ENCODE results near the gene TECPR2. TPM values are rescaled to one million over a fixed set of nuclear protein-coding genes. Genes with fewer than 3 reads are reported as not detected.

TECPR2 gene
- total RNA-seq, 1 donor from 2014 or later = 27.0 TPM

DNA sequence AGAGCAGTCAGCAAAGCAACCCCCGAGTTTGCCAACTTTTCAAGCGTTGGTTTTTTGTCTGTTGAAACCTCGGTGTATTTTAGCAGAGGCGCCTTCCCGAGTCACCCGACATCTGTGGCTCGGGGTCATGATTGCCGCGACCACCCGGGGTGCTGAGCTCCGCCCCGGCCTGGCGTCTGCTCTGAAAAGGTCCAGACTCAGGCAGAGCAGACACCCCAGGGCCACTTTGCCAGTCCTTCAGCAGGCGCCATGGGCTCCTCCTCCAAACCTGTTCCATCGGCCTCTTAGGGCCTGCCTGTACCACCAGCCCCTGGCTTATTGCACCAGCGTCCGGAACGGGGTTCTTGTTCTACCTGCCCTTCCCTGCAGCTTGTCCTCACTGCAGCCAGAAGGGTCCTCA is 127.7 kb downstream of the TECPR2 start:
- TF ChIP-seq, protein P1, sequence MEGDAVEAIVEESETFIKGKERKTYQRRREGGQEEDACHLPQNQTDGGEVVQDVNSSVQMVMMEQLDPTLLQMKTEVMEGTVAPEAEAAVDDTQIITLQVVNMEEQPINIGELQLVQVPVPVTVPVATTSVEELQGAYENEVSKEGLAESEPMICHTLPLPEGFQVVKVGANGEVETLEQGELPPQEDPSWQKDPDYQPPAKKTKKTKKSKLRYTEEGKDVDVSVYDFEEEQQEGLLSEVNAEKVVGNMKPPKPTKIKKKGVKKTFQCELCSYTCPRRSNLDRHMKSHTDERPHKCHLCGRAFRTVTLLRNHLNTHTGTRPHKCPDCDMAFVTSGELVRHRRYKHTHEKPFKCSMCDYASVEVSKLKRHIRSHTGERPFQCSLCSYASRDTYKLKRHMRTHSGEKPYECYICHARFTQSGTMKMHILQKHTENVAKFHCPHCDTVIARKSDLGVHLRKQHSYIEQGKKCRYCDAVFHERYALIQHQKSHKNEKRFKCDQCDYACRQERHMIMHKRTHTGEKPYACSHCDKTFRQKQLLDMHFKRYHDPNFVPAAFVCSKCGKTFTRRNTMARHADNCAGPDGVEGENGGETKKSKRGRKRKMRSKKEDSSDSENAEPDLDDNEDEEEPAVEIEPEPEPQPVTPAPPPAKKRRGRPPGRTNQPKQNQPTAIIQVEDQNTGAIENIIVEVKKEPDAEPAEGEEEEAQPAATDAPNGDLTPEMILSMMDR (conservative IDR thresholded peaks at IDR 0.05) = no peak
- no peaks in the 10 kb centered on the region for H3K27me3 Mint-ChIP-seq (ENCODE audit: low read depth)
- H3K4me3 Mint-ChIP-seq = no peak overlapping the region
- peak overlapping the region; percentile 43 for H3K27ac Mint-ChIP-seq (ENCODE audit: unreplicated experiment)
- H3K36me3 Mint-ChIP-seq (ENCODE audit: low read depth) = no peaks in the 10 kb centered on the region
- DNase-seq (ENCODE audit: low read depth, low spot score) = no peak
- H3K4me1 Mint-ChIP-seq = no peaks in the 10 kb centered on the region
- no peaks in the 10 kb centered on the region for H3K9me3 Mint-ChIP-seq

DNA sequence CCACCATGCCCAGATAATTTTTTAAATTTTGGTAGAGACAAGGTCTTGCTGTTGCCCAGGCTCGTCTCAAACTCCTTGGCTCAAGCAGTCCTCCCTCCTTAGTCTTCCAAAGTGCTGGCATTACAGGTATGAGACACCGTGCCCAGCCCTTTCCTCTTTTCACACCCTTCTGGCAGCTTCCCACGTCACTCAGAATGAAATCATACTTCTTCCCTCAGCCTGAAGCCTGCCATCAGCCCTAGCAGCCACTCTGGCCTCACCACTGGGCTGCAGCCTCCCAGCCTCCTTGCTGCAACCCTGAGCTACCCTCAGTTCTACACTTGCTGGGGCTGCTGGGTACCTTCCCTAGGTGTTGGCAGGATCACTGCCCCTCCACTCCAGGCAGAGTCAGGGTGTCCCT is 128.6 kb downstream of the TECPR2 start:
- H3K4me1 Mint-ChIP-seq = no peaks in the 10 kb centered on the region
- H3K9me3 Mint-ChIP-seq = no peaks in the 10 kb centered on the region
- TF ChIP-seq, protein P1 (conservative IDR thresholded peaks at IDR 0.05) = no peak
- no peaks in the 10 kb centered on the region for H3K36me3 Mint-ChIP-seq (ENCODE audit: low read depth)
- H3K27ac Mint-ChIP-seq (ENCODE audit: unreplicated experiment) = no peak overlapping the region
- no peak for DNase-seq (ENCODE audit: low read depth, low spot score)
- no peak overlapping the region for H3K4me3 Mint-ChIP-seq
- no peaks in the 10 kb centered on the region for H3K27me3 Mint-ChIP-seq (ENCODE audit: low read depth)

DNA sequence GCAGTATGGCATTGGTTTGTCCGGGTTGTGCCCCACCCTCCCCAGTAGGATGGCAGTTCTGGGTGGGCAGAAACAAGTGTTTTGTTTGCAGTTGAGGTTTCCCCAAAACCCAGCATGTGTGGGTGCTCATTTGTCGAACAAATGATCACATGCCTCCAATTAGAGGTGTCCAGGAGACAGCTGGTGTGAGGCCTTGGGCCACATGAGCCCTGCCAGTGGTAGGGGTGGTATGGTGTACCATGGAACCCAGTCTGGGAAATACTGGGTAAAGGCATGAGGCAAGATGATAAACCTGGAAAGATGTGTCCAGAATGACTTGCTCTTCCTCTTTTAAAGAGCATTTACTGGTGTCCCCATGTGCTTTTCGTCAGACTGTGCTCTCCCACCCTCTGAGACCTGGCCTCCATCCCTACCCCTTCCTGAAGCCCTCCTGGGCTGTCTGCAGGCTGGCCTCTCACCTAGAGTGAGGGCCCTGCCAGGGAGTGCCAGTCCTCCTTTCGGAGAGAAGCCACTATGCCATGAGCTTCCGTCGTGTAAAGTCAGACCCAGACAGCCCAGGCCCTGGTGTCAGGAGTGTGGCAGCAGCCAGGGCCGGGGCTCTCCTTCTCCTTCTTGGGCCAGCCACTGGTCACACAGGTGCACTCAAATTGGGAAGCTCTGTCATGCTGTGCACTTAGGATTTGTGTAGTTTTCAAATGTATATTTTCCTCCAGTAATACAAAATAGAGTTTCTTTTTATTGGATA is 129.2 kb downstream of the TECPR2 start:
- DNase-seq (ENCODE audit: low read depth, low spot score) = no peak
- peak overlapping the region; percentile 27 for H3K27ac Mint-ChIP-seq (ENCODE audit: unreplicated experiment)
- no peaks in the 10 kb centered on the region for H3K27me3 Mint-ChIP-seq (ENCODE audit: low read depth)
- H3K36me3 Mint-ChIP-seq (ENCODE audit: low read depth) = no peaks in the 10 kb centered on the region
- TF ChIP-seq, protein P1 (conservative IDR thresholded peaks at IDR 0.05) = no peak
- H3K4me1 Mint-ChIP-seq = no peaks in the 10 kb centered on the region
- H3K4me3 Mint-ChIP-seq = no peak overlapping the region
- no peaks in the 10 kb centered on the region for H3K9me3 Mint-ChIP-seq

DNA sequence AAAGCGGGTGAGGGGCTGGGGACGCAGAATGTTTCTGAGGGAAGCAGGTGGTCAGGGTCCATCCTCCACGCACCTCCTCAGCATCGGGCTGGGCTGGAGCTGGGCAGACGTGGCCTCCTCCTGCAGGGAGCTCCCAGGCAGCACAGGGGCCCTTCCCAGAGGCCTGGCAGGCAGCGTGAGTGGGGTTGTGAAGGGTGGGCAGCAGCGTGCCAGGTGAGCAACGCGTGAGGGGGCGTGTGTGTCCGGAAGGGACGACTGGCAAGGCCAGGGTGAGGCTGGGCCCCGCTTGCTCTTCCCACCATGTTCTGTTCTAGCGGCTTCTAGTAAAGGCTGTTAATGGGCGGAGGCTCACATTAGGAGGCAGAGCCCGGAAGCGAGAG is 129.8 kb downstream of the TECPR2 start:
- Mint-ChIP-seq H3K4me1 (no peaks in the 10 kb centered on the region), H3K27me3 (ENCODE audit: low read depth) (no peaks in the 10 kb centered on the region), H3K4me3 (no peak overlapping the region), H3K27ac (ENCODE audit: unreplicated experiment) (peak overlapping the region; percentile 27), H3K9me3 (no peaks in the 10 kb centered on the region), H3K36me3 (ENCODE audit: low read depth) (no peaks in the 10 kb centered on the region)
- DNase-seq (ENCODE audit: low read depth, low spot score) = no peak
- TF ChIP-seq, protein P1 (conservative IDR thresholded peaks at IDR 0.05) = no peak

DNA sequence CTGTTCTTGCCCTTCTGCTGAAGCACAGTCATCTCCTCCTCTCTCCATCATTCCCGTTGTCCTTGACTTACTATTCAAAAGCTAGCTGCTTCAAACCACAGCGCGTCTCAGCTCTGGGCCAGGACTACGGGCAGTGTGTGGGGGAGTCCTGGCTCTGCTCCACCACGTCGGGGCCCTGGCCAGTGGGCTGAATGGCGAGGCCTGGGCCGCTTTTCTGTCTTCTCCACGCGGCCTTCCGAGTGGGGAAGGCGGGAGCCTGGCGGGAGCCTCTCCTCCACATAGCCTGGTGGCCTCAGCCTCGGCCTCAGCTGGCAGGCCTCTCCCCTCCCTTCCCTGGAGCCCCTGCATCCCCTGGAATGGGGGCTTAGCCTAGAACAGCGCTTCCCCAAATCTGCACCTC is 130.4 kb downstream of the TECPR2 start:
- TF ChIP-seq, protein P1 (conservative IDR thresholded peaks at IDR 0.05) = no peak
- Mint-ChIP-seq H3K27ac (ENCODE audit: unreplicated experiment) (no peak overlapping the region), H3K9me3 (no peaks in the 10 kb centered on the region), H3K4me1 (no peaks in the 10 kb centered on the region), H3K36me3 (ENCODE audit: low read depth) (no peaks in the 10 kb centered on the region), H3K27me3 (ENCODE audit: low read depth) (no peaks in the 10 kb centered on the region), H3K4me3 (no peak overlapping the region)
- no peak for DNase-seq (ENCODE audit: low read depth, low spot score)
